ENCODE measurements around the gene TFEB.
A peak's percentile ranks its signal among the peaks of the same experiment; 100 is the strongest.

Gene TFEB

DNA sequence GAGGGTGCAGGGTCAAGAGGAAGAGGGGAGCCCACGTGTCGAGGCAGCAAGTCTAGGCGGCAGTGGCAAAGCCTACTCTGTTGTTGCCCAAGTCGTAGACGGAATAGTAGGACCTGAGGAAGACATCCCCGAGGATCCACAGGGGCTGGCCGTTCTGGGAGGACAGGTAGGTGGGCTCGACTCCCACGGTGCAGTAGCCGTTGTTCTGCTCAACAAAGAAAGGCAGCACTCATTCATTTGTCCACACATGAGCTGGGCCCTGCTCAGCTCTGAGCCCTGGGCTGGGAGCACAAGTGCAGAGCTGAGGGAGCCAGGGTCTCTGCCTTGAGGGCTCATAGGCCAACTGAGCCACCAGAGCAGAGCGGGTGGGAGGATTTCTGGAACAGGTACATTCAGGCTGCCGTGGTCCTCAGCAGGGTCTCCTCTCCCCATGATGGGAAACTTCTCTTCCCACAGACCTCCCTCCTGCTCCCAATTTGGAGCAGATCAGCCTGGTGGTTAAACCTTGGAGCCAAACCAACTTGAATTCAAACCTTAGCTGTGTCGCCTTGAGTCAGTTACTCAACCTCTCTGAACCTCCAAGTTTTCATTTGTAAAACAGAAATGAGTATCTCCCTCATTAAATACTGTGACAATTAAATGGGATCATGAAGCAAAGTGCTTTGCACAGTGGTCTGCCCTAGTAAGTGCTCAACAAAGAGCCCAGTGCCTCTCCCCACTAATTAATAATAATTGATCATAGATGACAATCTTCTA lies 1.6 kb upstream of the TFEB start:
- DNase-seq, result no peak

DNA sequence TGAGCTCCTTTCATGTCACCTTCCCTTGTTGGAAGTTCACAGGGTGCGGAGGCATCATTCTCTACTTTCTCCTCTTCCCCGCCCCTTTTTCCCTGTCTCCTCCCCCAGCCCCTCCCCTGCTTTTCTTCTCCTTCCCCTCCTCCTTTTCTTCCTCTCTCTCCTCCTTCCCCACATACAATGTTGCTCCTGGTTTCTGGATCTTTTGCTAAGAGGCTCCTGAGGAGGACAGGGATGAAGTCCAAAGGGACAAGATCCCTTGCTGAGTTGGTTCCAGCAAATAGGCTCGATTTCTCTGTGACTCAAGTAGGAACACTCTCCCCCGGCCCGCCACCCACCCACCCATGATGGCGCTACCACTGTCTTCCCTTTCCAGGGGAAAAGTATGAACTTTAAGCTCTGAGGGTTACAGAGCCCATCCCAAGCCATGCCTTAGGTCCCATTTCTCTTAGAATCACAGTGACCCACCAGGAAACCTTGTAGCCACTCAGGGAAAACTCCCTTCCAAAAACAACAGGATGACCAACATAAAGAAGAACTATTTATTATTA lies 852 bp upstream of the TFEB start:
- DNase-seq, result no peak

DNA sequence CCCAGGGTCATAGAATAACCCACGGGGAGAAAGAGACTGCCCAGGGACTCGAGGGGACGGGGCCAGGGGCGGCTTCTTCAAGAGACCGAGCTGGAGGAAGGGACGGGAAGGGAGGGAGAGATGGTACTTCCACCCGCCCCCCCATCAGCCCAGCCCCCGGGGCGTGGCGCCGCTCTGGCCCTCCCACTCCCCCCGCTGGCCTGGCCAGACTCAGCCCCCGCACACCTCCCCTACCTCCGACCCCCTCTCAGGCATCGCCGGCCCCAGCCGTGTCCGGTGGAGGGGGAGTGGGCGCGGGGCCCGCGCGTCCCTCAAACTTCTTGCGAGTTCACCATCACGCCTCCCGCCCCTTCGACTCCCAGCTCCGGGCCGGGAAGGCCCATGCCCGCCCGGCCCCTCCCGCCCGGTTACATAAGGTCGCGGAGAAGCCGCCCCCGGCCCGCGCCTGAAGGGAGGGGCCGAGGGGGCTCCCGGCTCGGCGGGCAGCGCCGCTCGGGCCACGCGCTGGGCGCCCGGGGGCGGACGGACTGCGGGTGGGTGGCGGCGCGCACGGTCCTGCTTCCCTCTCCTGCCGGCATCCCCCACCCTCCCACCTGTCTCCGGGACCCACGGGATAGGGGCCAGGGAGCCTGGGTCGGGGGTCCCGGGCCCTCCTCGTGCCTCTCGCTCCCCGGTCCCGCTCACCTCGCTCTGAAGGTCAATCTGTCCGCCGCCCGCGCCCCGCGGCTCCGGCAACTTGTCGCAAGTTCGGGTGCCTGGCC lies 562 bp downstream of the TFEB start:
- DNase-seq, result peak; percentile 48 to 86

DNA sequence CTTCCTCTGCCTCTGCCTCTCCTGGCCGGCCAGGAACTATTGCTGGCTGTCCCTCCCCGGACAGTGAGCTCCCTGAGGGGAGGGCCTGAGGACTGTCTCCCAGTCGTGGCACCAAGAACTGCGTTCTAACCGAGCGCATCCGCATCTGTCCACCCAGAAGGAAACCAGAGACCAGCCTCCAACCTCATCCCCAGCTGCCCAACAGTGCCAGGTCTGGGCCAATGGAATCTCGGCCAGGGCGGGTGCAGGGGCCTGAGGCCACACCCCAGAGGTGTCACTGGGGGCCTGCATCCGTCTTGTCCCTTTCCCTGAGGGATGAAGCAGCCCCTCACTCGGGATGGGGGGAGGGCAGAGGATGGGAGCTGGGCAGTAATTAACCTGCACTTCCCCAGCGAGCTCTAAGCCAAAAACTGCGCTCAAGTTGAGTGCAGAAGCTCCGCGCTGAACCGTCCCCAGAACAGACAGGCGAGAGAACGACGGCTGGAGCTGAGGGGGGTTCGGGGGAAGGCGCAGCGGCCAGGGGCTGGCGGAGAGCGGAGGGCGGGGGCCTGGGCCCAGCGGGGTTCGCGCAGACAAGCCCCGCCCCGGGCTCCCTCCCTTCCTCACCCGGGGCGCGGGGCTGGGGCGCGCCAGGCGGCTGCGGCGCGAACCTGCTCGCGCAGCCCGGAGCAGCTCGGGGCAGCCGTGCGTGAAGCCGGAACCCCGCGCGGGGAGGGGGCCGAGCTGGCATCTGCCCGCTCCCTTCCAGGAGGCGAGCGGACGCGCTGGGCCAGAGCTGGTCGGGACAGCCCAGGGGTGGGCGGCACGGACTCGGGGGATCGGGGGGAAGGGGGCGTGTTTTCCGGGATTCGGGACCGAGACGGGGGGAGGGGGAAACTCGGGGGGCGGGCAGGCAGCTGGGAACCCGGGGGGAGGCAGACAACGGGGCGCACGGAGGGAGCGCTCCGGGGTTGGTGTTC lies 1.4 kb downstream of the TFEB start:
- peak; percentile 79 to 89 for DNase-seq

DNA sequence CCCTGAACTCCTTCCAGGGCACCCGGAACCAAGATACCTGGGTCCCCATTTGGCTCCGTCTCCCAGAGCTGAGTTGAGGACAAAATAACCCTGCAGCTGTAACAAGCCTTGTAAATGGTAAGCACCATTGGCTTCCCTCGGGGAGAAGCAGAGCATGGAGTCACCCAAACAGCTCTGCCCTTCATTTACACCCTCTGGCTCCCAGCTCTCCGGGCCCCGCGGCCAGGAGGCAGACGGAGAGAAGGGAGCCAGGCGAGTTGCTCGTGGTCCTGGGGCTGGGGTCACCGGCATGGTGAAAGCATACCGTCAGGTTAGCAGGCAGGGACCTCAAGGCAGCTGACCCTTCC lies 2.1 kb downstream of the TFEB start:
- no peak for DNase-seq

DNA sequence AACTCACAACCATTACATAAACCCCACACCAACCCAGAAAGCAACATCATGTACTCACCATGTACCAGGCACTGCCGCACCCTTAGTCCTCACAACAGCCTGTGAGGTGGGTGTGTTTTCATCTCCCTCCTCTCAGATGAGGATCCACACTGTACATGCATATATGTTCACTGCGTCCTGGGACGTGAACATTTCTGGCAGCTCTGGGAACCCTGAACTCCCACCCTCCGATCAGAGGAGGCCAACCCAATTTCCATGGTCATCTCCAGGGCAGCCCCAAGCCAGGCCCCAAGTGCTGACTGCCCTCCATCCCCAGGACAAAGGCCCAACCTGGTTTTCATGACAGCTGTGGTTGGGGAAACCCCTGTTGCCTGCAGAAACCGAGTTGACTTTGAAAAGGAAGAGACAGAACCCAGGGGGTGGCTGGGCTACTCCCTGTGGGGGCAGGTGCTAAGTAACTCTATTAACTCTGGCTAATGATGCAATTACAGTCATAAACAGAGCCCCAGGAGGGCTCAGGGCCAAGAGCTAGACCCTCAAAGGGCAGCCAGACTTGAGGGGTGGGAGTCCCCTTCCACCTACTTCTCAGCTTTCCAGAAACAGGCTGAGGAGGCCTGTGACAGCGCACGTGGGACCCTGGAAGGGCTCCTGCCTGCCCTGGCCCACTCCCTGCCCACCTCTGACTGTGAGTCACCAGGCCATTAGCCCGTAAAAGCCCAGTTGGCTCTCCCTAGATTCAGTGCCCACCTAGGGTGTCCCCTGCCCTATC lies 2.6 kb downstream of the TFEB start:
- DNase-seq, result no peak

DNA sequence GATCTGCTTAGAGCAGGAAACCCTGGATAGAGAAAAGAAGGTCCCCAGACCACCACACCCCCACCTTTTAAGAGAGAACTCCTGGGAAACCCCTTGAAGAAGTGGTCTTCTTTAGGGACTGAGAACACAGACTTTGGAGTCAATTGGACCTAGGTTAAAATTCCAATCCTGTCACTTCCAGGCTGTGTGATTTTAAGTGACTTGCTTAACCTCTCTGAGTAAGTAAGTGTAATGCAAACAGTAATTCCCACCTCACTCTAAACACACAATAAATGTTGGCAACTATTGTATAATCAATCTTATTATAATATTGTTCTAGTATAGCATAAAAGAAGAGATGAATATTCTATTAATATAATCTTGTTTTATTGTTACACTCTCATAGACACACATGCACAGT lies 3.3 kb downstream of the TFEB start:
- no peak for DNase-seq

DNA sequence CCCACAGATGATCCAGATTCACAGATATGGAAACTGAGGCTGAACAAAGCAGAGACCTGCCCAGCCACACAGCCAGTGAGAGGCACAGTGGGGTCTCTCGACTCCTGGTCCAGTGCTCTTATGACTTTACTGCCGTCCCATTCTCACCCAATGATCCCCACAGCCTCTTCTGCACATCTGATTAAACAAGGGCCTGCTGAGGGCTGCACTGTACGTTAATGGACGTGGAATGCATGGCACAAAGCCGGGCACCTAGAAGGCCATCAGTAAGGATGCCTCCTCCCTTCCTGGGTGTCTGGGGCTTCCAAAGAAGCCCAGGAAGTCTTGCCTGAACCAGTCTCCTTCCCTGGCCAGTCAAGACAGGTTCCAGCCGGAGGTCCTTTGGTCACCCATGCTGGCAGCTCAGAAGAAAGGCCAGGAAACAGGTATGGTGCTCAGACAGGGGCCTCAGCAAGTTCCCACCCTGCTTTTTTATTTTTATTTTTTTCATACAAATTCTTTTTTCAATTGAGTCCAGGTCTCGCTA lies 3.8 kb downstream of the TFEB start:
- no peak for DNase-seq

DNA sequence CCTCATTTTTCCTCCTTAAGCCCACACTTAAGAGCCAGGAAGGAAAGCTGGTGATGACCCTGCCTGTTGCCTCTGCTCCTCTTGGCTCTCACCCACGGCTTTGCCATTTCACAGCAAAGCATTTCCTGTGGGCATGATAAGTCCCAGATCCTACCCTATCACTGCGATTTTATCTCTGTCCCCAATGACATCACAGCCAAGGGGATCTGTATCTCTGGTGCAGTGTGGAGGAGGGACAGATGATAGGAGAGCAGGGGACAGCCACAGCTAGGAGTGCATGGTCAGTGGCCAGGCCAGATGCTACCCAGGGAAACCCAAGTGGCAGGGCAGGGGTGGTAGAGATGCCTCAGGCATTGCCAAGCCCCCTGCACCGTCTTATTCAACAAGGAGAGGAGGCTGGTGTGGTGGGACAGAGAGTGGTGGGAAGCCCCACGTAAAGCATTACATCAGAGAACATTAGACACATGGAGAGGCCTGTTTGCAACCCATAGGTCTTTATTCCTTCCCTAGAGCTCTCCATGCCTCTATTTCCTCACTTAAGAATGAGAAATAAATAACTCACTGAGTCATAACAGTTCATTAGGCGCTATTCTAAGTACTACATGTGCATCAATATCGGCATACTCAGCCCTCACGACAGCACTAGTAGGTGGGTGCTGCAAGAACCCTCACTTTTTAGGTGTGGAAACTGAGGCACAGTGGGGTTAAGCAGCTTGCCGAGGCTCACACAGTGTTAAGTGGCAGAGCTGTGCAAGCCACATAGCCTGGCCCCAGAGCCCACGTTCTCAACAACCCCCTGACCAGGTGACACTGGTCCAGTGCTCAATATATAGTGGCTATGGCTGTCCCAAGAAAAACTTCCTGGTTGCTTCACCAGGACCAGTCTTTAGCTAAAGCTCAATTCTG lies 4.6 kb downstream of the TFEB start:
- peak in 1 of 2 experiments; percentile 13 for DNase-seq

DNA sequence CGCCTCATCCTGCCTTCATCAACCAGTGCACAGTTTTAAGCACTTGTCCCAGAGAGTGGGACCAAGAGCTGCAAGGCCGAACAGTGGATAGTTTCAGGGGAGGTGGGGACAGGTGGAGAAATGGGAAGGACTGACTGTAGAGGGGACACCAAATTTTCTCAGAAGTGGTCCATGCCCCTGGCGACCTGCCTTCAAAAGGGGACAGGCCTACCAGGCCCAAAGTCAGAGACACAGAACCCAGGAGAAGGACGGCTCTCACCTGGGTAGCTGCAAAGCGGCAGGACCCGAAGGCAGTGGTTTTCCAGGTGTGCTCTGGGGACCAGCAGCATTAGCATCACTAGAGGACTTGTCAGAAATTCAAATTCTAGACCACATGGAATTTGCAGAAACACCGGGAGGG lies 5.8 kb downstream of the TFEB start:
- no peak for DNase-seq

DNA sequence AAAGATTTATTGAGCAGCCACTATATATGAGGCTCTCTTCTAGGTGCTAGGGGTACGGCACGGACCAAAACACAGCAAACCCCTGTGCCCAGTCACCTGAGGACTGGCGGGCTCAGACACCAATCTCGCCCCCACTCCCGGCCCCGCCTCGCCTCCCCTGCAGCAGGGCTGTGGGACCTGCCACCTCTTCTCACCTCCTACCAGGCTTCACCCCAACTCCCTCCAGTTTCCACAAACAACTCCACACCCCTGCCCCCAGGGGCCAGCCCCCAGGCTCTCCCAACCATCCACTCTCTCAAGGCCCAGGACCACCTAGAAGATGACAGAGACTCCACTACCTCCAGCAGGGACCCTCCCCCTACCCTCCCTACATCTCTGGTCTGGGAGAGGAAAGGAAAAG lies 6.5 kb downstream of the TFEB start:
- DNase-seq, result no peak

DNA sequence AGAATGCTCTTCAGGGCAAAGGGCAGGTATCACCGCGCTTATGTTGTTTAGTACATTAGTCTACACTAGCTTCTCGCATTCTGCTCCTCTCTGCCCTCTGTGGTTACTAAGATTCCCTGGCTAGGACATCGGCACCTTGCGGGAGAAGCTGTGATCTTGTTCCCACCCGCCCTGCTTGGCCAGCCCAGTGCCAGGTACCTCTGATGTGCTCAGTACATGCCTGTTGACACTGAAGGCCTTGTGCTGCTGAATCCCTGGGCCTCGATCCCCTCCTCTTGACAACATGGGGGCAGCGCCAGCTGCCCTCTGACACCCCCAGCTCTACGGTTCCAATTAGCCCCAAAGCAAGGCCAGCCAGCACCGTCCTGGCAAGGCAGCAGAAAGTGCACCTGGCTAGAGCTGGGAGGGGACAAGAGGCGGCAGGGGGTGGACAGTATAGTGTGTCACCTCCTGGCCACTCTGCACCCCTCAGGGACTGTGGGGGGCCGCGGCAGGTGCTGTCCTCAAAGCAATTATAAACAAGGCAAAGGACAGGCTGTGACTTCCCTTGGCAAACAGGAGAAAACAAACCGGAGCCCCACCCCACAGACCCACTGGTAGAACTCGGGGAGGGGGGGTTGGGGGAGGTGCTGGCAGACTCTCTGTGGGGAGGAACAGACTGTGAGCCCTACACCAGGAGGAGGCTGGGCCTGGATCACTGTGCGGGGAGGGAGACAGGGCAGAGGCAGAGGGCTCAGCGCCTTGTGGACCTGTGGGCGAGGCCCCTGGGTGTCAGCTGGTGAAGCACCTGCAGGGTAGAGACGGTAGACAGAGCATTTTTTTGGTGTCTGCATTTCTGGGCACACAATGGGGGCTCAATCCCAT lies 7.1 kb downstream of the TFEB start:
- DNase-seq, result no peak

DNA sequence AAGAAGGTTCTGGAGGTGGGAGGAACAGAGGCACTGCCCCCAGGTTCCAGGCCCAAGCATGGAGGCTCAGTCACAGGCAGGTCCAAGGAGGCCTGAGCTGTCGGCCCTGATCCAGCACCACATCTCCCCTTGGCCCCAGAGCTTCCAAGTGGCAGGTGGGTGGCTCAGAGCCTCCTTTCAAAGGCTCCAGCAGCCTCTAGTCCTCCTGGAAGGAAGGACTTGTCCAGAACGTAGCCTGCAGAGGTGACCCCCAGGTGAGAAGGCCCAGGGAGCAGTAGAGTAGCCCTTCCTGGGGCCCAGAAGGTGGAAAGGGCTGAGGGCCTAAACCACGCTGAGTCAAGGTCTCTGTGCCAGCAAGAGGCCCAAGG lies 7.7 kb downstream of the TFEB start:
- no peak for DNase-seq

DNA sequence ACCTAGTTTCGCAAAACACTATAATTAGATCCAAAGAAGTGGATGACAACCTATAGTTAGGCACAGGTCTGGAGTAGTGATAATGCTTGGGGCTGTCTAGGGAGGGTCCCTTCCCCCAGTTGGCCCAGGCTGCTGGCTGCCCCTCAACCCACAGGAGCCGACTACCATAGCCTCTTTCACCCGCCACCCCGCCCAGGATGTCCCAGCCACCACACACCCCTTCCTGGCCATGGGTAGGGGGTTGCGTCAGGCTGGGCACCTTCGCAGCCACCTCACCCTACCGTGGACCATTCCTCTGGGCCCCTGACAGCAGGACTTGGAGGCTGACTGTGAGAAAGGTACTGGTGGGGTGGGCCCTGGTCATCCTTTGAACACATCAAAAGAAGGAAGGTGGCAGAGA lies 8.5 kb downstream of the TFEB start:
- no peak for DNase-seq

DNA sequence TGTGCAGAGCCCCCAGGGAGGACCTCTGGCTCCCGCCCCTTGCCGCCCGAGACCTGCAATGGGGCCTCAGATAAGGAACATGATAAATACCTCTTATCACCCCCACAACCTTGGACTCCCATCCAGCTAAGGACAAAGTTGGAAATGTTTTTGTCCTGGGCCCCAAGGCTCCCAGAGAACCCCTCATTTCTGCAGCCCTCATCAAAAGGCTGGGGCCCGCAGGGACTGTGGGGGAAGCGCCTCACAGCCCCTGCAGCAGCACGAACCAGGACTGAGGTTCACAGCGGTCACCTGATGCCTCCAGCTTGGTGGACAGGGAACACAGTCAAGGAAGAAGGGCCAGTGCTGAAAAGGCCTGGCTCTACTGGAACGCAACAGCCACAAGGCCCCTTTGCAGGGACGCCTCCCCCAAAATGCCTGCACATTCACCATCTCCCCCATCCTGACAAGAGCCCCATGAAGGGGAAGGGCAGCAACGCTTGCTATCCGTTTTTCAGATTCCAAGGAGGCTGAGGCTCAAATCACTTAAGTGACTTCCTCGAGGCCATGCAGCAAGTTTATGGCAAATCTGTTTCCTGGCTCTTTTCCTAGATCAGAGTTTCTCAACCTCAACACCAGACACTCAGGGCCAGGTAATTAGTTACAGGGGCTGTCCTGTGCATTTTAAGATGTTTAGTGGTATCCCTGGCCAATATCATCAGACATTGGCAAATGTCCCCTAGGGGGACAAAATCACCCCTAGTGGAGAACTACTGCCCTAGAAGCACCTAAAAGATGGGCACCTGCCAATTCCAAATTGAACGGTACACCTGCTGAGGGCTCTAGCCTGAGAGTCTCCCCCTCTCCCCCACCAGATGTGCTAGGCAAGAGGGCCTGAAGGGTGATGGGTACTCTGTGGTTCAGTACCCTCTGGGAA lies 10.6 kb downstream of the TFEB start:
- no peak for DNase-seq

DNA sequence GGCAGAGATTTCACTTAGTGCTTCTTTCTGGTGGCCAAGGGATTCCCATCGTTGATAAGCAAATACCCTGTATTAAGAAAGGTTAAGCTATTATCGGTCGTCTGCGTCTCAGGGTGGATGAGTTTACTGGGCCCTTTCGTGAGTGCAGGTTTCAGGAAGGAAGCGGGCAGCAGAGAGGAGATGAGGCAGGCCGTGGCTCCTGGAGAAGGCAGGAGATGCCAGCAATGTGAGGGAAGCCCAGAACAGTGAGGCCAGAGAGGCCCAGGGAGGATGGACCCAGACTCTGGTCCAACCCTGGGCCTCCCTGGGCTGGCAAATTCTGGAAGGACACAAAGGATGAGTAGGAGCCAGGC lies 11.2 kb downstream of the TFEB start:
- DNase-seq, result no peak

DNA sequence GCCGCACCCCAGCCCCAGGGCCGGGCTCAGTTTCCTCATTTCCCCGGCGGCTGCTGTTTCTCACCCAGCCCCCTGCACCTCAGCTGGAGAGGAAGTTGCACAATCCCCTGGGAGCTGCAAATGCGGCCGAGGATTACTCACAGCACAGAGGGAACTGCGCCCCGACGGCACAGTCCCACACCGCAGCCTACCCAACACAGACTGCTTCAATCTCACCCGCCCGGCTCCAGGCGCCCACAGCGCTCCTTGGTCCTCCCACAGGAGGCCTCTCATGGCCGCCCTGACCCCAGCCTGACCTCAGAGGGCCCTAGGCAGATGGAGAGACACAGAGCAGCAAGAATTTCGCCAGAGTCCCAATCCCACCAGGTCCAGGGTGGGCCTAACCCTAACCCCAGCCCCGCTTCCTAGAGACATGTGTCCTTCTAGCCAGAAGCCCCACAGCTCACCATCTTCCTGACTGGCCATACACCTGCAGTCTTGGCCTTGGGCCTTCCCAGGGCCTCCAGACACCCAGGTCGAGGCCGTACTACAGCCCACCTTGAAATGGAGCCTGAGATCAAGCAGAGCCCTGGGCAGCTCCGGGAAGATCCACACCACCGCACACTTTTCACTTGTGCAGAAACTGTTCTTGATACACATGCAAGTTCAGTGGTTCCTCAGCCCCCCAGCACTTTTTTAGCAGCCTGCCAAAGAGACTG lies 11.7 kb downstream of the TFEB start:
- peak; percentile 51 to 79 for DNase-seq

DNA sequence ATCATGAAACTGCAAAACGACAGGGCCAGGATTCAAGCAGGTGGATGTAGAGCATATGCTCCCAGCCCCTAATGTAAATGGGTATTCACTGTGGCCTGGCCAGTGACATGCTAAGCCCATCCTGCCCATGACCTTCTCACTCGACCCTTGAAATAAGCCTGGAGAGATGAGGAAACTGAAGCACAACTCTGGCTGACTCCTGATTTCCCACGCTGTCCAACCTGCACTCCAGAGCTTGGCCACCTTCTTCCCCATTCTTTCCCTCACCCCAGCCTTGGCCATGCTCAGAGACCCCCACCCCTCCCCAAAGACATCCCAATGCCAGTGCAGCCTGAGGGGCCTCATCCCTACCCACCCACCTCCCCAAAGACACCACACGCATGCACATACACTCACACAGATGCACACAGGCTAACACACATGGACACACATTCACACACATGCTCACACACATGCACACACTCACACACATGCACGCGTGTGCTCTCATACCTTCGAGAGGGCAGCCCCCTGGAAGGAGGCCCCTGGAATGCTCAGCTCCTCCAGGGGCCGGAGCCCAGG lies 12.4 kb downstream of the TFEB start:
- no peak for DNase-seq

Data from SW 1271 (cell line).